Measurements from ENCODE around the gene PICK1. TPM values are rescaled to one million over a fixed set of nuclear protein-coding genes. Genes with fewer than 3 reads are reported as not detected.
"Not testable (repeated sequence)": the region's sequence is repeated elsewhere in the genome, so short reads cannot be mapped to it uniquely, and the experiment has no call there.

The PICK1 gene
- total RNA-seq, 1 donor from 2014 or later, result 7.9 TPM

- DNase-seq (ENCODE audit: low read depth in 2 of 2), result peak; percentile 84 to 92
These were observed 57.5 kb downstream of the PICK1 start for GRCh38 chr22:38114484-38115398.

DNA sequence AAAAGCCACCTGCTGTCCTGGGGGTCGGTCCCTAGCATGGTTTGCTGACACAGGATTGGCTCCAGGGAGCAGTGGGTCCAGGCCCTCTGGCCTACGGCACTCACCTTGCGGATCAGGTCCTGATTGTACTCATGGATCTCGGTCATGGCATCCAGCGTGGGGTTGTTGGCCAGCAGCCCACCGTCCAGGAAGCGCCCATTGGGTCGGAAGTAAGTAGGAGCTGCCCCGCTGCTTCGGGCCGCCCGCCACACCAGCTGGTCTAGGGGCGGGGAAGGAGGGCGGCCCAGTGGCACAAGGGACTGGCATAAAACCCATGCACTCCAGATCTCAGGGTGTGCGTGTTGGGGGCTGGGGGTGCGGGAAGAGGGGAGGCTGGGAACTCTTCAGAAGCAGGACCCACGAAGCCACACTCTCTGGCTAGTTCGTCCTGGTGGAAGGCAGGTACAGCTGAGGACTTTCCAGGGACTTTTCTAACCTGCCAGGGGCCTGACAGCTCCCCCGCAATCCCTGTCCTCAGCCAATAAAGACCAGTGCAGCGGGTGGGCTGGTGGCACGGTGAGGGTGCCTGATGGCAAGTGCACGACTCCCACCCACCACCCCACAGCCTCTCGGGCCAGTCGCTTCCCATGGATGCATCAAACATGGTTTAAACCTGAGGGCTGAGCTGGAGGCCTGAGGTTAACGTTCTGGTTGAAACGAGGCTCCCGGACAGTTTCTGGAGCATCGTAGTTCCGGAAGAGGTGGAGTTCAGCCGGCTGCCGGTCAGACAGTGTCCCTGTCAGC lies 58.4 kb downstream of the PICK1 start:
- DNase-seq (ENCODE audit: low read depth in 2 of 2), result no peak

- DNase-seq (ENCODE audit: low read depth in 2 of 2), result peak in 1 of 2 donors; percentile 73
These were observed 60.4 kb downstream of the PICK1 start for GRCh38 chr22:38117556-38117955.

DNA sequence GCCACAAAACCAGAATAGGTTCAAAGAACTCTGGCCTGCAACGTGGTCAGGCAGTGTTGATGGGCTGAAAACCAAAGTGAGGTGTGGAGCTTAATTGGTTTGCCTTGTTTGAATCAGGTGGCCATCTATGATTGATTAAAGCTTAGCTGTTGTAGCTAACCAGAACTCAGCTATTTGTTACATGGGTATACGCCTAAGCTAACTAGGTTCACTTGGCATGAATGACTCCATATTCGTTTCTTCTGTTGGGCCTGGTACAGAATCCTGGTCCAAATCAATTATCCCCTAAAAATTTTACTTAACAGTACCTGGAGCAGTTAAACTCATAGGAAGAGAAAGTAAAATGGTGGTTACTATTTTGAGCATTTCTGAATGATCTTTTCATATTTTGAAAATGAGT lies 61.0 kb downstream of the PICK1 start:
- no peak for DNase-seq (ENCODE audit: low read depth in 2 of 2)

DNA sequence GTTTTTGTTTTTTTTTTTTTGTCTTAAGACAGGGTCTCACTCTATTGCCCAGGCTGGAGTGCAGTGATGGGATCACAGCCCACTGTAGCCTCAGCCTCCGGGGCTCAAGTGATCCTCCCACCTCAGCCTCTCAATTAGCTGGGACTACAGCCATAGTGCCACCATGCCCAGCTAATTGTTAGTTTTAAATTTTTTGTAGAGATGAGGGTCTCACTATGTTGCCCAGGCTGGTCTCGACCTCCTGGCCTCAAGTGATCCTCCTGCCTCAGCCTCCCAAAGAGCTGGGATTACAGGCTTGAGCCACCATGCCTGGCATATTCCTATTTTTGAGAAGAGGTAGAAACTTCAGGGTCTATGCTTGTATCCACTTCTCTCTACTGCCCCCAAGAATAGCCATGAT lies 61.5 kb downstream of the PICK1 start:
- DNase-seq (ENCODE audit: low read depth in 2 of 2), result not testable (repeated sequence)

DNA sequence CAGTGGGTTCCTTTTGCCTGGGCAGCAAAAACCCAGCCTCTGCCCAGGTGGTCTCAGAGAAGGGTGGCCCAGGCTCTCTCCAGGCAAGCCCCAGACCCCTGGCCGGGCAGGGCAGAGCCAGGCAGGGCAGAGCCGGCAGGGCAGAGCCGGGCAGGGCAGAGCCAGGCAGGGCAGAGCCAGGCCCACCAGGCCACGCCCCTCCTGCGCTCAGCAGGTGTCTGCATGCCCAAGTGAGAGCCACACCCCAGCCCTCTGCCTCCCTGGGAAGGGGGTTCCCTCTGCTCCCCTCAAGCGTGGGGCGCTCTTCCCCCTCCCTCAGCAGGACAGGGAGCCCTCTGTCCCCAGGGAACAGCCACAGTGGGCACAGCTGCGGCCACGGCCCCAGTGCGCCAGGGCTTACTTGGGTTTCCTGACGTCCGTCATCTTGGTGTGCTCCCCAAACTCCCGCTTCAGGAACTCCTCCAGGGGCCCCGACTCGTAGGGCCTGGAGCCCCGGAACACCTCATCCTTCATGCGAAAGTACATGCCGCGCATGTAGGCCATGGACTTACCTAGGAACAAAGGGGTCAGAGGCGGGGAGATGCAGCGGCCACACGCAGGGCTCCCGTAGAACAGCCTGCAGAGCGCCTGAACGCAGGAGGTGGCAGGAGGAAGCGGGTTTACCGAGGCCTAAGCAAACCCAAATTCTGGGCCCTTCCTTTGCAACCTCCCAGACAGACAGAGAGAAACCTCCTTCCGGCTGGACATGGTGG lies 63.3 kb downstream of the PICK1 start:
- no peak for DNase-seq (ENCODE audit: low read depth in 2 of 2)

DNA sequence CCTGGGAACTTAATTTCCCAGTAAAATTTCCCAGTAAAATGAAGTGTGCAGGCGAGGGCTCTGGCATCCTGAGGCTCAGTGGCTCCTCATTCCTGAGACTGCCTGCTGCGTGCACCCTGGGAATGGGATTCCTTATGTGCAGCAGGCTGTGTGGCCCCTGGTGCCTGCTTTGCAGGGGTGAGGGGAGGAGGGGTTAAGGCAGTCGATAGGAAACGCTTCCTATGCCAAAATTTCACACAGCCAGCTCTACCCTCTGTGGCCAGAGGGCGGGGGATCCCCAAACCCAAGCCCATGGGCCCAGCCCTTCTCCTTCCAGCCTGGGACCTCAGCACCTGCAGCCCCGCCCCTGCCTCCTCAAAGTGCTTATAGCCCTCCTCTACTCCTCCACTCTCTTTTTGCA lies 65.4 kb downstream of the PICK1 start:
- DNase-seq (ENCODE audit: low read depth in 2 of 2), result no peak

DNA sequence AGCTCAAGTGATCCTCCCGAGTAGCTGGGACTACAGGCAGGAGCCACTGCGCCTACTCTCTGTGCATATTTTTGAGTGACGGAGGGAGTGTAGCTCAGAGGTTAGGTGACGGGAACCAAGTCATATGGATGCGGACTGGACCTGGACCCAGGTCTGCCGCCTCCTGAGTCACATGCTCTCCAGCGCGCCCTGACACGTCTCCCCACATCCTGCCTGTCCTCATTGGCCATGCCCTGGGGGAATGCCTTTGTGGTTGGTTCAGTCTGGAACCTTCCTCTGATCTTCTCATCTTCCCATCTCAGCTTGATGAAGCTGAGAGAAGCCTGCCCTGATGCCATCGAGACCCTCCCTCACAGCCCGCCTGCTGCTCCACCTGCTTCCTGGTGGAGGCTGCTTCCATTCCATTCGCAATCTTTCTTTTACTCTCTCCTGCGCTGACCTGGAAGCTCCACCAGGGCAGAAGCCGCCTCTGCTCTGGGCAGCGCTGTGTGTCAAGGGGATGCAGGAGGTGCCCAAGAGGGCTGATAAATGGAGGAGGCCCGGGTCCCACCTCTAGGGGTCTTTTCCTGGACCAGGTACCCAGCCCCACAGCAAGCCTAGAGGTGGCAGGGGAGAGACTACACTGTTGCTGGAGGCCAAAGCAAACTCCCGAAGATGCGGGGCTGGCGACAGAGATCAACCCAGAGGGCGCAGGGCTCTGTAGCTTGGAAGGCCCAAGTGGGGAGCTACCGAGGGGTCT lies 67.2 kb downstream of the PICK1 start:
- DNase-seq (ENCODE audit: low read depth in 2 of 2), result no peak

DNA sequence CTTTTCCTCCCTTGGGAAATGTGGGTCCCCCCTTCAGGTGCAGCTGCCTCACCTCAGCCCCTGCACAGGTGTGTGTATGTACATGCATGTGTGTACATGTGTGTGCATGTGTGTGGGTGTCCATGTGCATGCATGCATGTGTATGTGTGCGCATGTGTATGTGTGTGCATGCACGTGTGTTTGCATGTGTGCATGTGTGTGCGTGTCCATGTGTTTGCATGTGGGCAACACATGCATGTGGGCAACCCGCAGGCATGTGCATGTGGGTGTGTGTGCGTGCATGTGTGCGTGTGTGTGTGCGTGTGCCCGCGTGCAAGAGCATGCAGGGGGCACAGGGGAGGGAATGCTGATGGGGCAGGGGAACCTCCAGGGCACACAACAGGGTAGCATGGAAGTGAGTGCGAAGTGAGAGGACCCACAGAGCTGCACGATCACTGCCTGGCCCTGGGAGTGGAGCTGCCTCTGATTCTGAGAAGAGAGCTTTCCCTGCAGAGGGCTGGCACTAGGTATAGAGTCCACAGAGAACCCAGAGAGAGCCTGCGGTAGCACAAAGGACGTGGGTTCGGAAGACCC lies 67.9 kb downstream of the PICK1 start:
- no peak for DNase-seq (ENCODE audit: low read depth in 2 of 2)

Other genes starting within 250 kb of the PICK1 start
- gene GCAT, start 249.5 kb upstream of the PICK1 start, total RNA-seq, result 11.9 and 19.8 TPM in 2 replicates
- gene GALR3, start 234.0 kb upstream of the PICK1 start, total RNA-seq, result not detected in 2 replicates
- 15.9 and 18.8 TPM in 2 replicates for gene ANKRD54, start 213.1 kb upstream of the PICK1 start, total RNA-seq
- 293 and 344 TPM in 2 replicates for gene EIF3L, start 208.0 kb upstream of the PICK1 start, total RNA-seq
- gene MICALL1, start 151.1 kb upstream of the PICK1 start, total RNA-seq, result 20.7 and 30.2 TPM in 2 replicates
- under 0.01 TPM in 2 replicates for gene C22orf23, start 103.8 kb upstream of the PICK1 start, total RNA-seq
- gene POLR2F, start 103.7 kb upstream of the PICK1 start, total RNA-seq, result 34.4 and 52.6 TPM in 2 replicates
- not detected in 2 replicates for gene SOX10, start 72.8 kb upstream of the PICK1 start, total RNA-seq
- under 0.01 and 0.20 TPM in 2 replicates for gene SLC16A8, start 26.8 kb downstream of the PICK1 start, total RNA-seq
- gene BAIAP2L2, start 53.3 kb downstream of the PICK1 start, total RNA-seq, result under 0.01 TPM in 2 replicates
- gene PLA2G6, start 124.4 kb downstream of the PICK1 start, total RNA-seq, result 1.3 and 4.8 TPM in 2 replicates
- 41.0 and 262 TPM in 2 replicates for gene MAFF, start 144.6 kb downstream of the PICK1 start, total RNA-seq
- 26.0 and 26.2 TPM in 2 replicates for gene TMEM184B, start 215.6 kb downstream of the PICK1 start, total RNA-seq